Measurements from ENCODE around the gene ELMOD1. TPM values are rescaled to one million over a fixed set of nuclear protein-coding genes. Genes with fewer than 3 reads are reported as not detected.

The ELMOD1 gene
- total and polyA plus RNA-seq, 2 donors (not counting 3 experiments of a cell fraction or from before 2014, with no cell fraction given), result 1.6 to 2.4 TPM

DNA sequence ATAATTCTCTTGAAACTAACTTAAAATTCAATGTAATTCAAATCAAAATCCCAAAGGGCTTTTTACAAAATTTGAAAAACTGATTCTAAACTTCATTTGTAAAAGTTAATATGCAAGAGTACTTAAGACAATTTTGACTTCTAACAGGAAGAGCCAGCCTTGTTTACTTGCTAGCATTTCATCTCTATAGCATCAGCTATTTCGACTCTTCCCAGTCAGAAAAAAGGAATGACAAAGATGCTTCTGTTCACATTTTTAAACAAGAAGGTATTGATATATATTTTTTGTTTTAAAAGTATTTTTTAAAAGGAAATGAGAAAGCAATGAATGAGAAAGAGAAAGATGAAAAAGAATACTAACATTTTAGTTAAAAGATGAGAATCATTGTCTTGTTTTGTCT lies 104.5 kb downstream of the ELMOD1 start:
- H3K27me3 ChIP-seq (ENCODE audit: control insufficient read depth in 2 of 2, insufficient read depth in 2 of 2, low read length in 2 of 2), result no peaks in the 10 kb centered on the region
- FAIRE-seq (no peak), DNase-seq (ENCODE audit: low read depth, low spot score) (no peak)
- POLR2A ChIA-PET, result no interaction called here
- no peaks in the 10 kb centered on the region for H3K9me3 ChIP-seq (replicated peaks; ENCODE audit: control insufficient read depth, insufficient read depth, low read length)
- dilution Hi-C loops (cut with MboI; ENCODE audit: extremely low pct_ligation_motif_present, low sequenced_read_pairs), result no loop called here
- H3K4me1 ChIP-seq (ENCODE audit: control insufficient read depth, extremely low read depth, insufficient read depth, low read length), result peaks cover 22% of the 10 kb centered on the region
- no peak overlapping the region for H3K4me3 ChIP-seq (replicated peaks in 1 of 3; ENCODE audit: insufficient read depth in 1 of 3, low read depth in 1 of 3, low read length in 3 of 3)
- TF ChIP-seq CTCF (IDR thresholded peaks at IDR 0.05; ENCODE audit: extremely low read depth in 1 of 2, insufficient read depth in 1 of 2, low read depth in 1 of 2, low read length in 2 of 2) (no peak), GATA2 (IDR thresholded peaks at IDR 0.05; ENCODE audit: insufficient read depth, insufficient read length, low read depth, low read length) (no peak), POLR2A (IDR thresholded peaks at IDR 0.05; ENCODE audit: low read depth, low read length) (no peak), JUN (IDR thresholded peaks at IDR 0.05; ENCODE audit: borderline replicate concordance, insufficient read depth, insufficient read length, low read depth) (no peak)
- TF ChIP-seq, protein P1, sequence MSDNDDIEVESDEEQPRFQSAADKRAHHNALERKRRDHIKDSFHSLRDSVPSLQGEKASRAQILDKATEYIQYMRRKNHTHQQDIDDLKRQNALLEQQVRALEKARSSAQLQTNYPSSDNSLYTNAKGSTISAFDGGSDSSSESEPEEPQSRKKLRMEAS (IDR thresholded peaks at IDR 0.05; ENCODE audit: insufficient read depth, insufficient read length), result no peak
- H3K36me3 ChIP-seq (ENCODE audit: control insufficient read depth in 2 of 2, extremely low read depth in 1 of 2, insufficient read depth in 2 of 2, low read length in 2 of 2), result no peaks in the 10 kb centered on the region
- H4K20me1 ChIP-seq (replicated peaks; ENCODE audit: control insufficient read depth, extremely low read depth, insufficient read depth, low read length), result no peaks in the 10 kb centered on the region
- no peak overlapping the region for H3K27ac ChIP-seq (ENCODE audit: insufficient read depth, low read depth, low read length)
- H2AFZ ChIP-seq (ENCODE audit: low read depth, low read length), result no peak overlapping the region
- H3K79me2 ChIP-seq (ENCODE audit: control insufficient read depth, insufficient read depth, low read length), result no peaks in the 10 kb centered on the region
- CTCF ChIA-PET, result interaction anchor here (1.0 to 1.6 kb wide), 6 partner anchors 12 to 203 kb away, joined by 3 to 13 read pairs (median 3); no protein-coding TSS in a partner anchor
- intact Hi-C loops (cut with micrococcal nuclease), result loop anchor here (5.0 kb wide), 1 partner anchor 202 kb away; no protein-coding TSS in a partner anchor
- no peaks in the 10 kb centered on the region for H3K9me1 ChIP-seq (replicated peaks; ENCODE audit: control insufficient read depth, extremely low read depth, insufficient read depth, low read length)
- BruUV-seq (replicated peaks), result no TSS peak
- no peak overlapping the region for H3K4me2 ChIP-seq (ENCODE audit: insufficient read depth, low read length)
- H3K9ac ChIP-seq (replicated peaks; ENCODE audit: extremely low read depth, insufficient read depth, low read length), result no peak overlapping the region

- intact Hi-C loops (cut with micrococcal nuclease), result loop anchor here (1.0 to 5.0 kb wide), 2 partner anchors 201 to 232 kb away; partner anchors contain the start of gene RAB39A
- DNase-seq (ENCODE audit: low read depth, low spot score) (peak; percentile 90), FAIRE-seq (peak; percentile 89)
- Histone ChIP-seq H3K79me2 (ENCODE audit: control insufficient read depth, insufficient read depth, low read length) (no peaks in the 10 kb centered on the region), H3K4me1 (ENCODE audit: control insufficient read depth, extremely low read depth, insufficient read depth, low read length) (peaks cover 16% of the 10 kb centered on the region), H3K4me3 (replicated peaks in 1 of 3; ENCODE audit: insufficient read depth in 1 of 3, low read depth in 1 of 3, low read length in 3 of 3) (no peak overlapping the region), H2AFZ (ENCODE audit: low read depth, low read length) (no peak overlapping the region), H3K9me3 (replicated peaks; ENCODE audit: control insufficient read depth, insufficient read depth, low read length) (no peaks in the 10 kb centered on the region), H3K27ac (ENCODE audit: insufficient read depth, low read depth, low read length) (peak overlapping the region; percentile 15), H3K9me1 (replicated peaks; ENCODE audit: control insufficient read depth, extremely low read depth, insufficient read depth, low read length) (no peaks in the 10 kb centered on the region), H3K27me3 (ENCODE audit: control insufficient read depth in 2 of 2, insufficient read depth in 2 of 2, low read length in 2 of 2) (no peaks in the 10 kb centered on the region), H3K4me2 (ENCODE audit: insufficient read depth, low read length) (peak overlapping the region; percentile 73), H3K9ac (replicated peaks; ENCODE audit: extremely low read depth, insufficient read depth, low read length) (no peak overlapping the region), H3K36me3 (ENCODE audit: control insufficient read depth in 2 of 2, extremely low read depth in 1 of 2, insufficient read depth in 2 of 2, low read length in 2 of 2) (no peaks in the 10 kb centered on the region), H4K20me1 (replicated peaks; ENCODE audit: control insufficient read depth, extremely low read depth, insufficient read depth, low read length) (no peaks in the 10 kb centered on the region)
- no TSS peak for BruUV-seq (replicated peaks)
- dilution Hi-C loops (cut with MboI; ENCODE audit: extremely low pct_ligation_motif_present, low sequenced_read_pairs), result no loop called here
- ChIA-PET POLR2A (no interaction called here), CTCF (interaction anchor here (0.6 to 1.6 kb wide), 11 partner anchors 13 to 203 kb away, joined by 3 to 13 read pairs (median 3); no protein-coding TSS in a partner anchor)
- TF ChIP-seq FOS (IDR thresholded peaks at IDR 0.05; ENCODE audit: borderline replicate concordance, insufficient read depth, low read length) (peak; percentile 92), POLR2A (IDR thresholded peaks at IDR 0.05; ENCODE audit: low read depth, low read length) (no peak), POLR2AphosphoS5 (IDR thresholded peaks at IDR 0.05; ENCODE audit: insufficient read depth, low read depth, low read length) (peak; percentile 29), CTCF (IDR thresholded peaks at IDR 0.05; ENCODE audit: extremely low read depth in 1 of 2, insufficient read depth in 1 of 2, low read depth in 1 of 2, low read length in 2 of 2) (no peak), EZH2 (IDR thresholded peaks at IDR 0.05; ENCODE audit: borderline replicate concordance, low read depth, low read length, severe bottlenecking) (no peak), GATA2 (IDR thresholded peaks at IDR 0.05; ENCODE audit: insufficient read depth, insufficient read length, low read depth, low read length) (peak; percentile 93), MYC (IDR thresholded peaks at IDR 0.05; ENCODE audit: low read depth, low read length) (no peak), JUN (IDR thresholded peaks at IDR 0.05; ENCODE audit: borderline replicate concordance, insufficient read depth, insufficient read length, low read depth) (peak; percentile 91)
- TF ChIP-seq, protein P1 (IDR thresholded peaks at IDR 0.05; ENCODE audit: insufficient read depth, insufficient read length), result no peak
These were observed 105.2 kb downstream of the ELMOD1 start for GRCh38 chr11:107696140-107696539.

Measured in endothelial cell of umbilical vein (primary cell).